ENCODE measurements around the gene SPTLC2. TPM values are rescaled to one million over a fixed set of nuclear protein-coding genes. Genes with fewer than 3 reads are reported as not detected.
"Not testable (repeated sequence)": the region's sequence is repeated elsewhere in the genome, so short reads cannot be mapped to it uniquely, and the experiment has no call there.

SPTLC2 gene
- total RNA-seq, 2 donors from 2014 or later, result 20.0 to 24.5 TPM

- intact Hi-C loops (cut with DNase I), result no loop called here
- no peaks in the 10 kb centered on the region for H3K9me3 ChIP-seq
- WGBS, result 51% methylated on average over 16 of the region's 16 CpGs
- no peaks in the 10 kb centered on the region for H3K4me1 ChIP-seq (replicated peaks)
- H3K36me3 ChIP-seq, result no peaks in the 10 kb centered on the region
- DNase-seq (ENCODE audit: low spot score), result no peak
- H3K27me3 ChIP-seq (replicated peaks; ENCODE audit: insufficient read depth), result no peaks in the 10 kb centered on the region
- TF ChIP-seq, protein P1, sequence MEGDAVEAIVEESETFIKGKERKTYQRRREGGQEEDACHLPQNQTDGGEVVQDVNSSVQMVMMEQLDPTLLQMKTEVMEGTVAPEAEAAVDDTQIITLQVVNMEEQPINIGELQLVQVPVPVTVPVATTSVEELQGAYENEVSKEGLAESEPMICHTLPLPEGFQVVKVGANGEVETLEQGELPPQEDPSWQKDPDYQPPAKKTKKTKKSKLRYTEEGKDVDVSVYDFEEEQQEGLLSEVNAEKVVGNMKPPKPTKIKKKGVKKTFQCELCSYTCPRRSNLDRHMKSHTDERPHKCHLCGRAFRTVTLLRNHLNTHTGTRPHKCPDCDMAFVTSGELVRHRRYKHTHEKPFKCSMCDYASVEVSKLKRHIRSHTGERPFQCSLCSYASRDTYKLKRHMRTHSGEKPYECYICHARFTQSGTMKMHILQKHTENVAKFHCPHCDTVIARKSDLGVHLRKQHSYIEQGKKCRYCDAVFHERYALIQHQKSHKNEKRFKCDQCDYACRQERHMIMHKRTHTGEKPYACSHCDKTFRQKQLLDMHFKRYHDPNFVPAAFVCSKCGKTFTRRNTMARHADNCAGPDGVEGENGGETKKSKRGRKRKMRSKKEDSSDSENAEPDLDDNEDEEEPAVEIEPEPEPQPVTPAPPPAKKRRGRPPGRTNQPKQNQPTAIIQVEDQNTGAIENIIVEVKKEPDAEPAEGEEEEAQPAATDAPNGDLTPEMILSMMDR (IDR thresholded peaks at IDR 0.05), result no peak
- TF ChIP-seq POLR2AphosphoS5 (IDR thresholded peaks at IDR 0.05) (no peak), POLR2A (IDR thresholded peaks at IDR 0.05) (no peak)
- peak overlapping the region in 1 of 2 donors; percentile 49 for H3K27ac ChIP-seq
- H3K4me3 ChIP-seq, result peak overlapping the region in 1 of 2 donors; percentile 31
Observed at GRCh38 chr14:77640756-77641533, 24.5 kb upstream of the SPTLC2 start.

DNA sequence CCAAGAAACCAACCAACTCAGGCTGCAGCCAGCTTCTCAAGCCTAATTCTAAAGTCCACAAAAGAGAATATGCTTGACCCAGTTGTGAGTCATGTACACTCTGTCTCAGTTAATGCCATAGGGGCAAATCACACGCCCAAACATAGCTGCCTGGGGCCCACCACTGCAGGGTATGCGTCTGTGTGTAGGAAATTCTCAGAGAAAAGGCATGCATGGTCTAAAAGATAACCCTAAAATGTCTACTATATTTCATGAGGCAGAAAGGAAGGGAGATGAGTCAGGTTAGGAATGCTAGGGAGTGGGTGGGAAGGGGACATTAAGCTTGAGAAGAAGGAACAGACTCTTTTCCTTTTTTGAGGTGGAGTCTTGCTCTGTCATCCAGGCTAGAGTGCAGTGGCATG lies 22.3 kb upstream of the SPTLC2 start:
- WGBS, result 43% methylated on average over 2 of the region's 2 CpGs
- TF ChIP-seq, protein P1 (IDR thresholded peaks at IDR 0.05), result no peak
- no peak for TF ChIP-seq POLR2A (IDR thresholded peaks at IDR 0.05)
- TF ChIP-seq POLR2AphosphoS5 (IDR thresholded peaks at IDR 0.05), result no peak

GRCh38 chr14:77635869-77636268 lies 19.4 kb upstream of the SPTLC2 start:
- H3K27me3 ChIP-seq (replicated peaks; ENCODE audit: insufficient read depth); H3K9me3 ChIP-seq; H3K4me3 ChIP-seq; intact Hi-C loops (cut with DNase I); H3K27ac ChIP-seq; H3K36me3 ChIP-seq; H3K4me1 ChIP-seq (replicated peaks): not testable (repeated sequence)
- TF ChIP-seq POLR2AphosphoS5 (IDR thresholded peaks at IDR 0.05), result peak; percentile 69
- peak; percentile 36 for DNase-seq (ENCODE audit: low spot score)
- WGBS, result 45% methylated on average over 4 of the region's 4 CpGs

More for the DNA sequence above, 22.3 kb upstream of the SPTLC2 start:
- no peaks in the 10 kb centered on the region for H3K4me1 ChIP-seq (replicated peaks)
- no peaks in the 10 kb centered on the region for H3K27me3 ChIP-seq (replicated peaks; ENCODE audit: insufficient read depth)
- DNase-seq (ENCODE audit: low spot score), result no peak
- H3K9me3 ChIP-seq, result no peaks in the 10 kb centered on the region
- no peaks in the 10 kb centered on the region for H3K36me3 ChIP-seq
- H3K27ac ChIP-seq, result no peak overlapping the region
- no peak overlapping the region for H3K4me3 ChIP-seq
- intact Hi-C loops (cut with DNase I), result no loop called here

GRCh38 chr14:77635466-77635865 lies 19.0 kb upstream of the SPTLC2 start:
- H3K9me3 ChIP-seq; H3K27ac ChIP-seq; DNase-seq (ENCODE audit: low spot score); intact Hi-C loops (cut with DNase I); H3K4me1 ChIP-seq (replicated peaks); H3K4me3 ChIP-seq; H3K36me3 ChIP-seq; H3K27me3 ChIP-seq (replicated peaks; ENCODE audit: insufficient read depth): not testable (repeated sequence)
- WGBS, result 59% methylated on average over 8 of the region's 8 CpGs

DNA sequence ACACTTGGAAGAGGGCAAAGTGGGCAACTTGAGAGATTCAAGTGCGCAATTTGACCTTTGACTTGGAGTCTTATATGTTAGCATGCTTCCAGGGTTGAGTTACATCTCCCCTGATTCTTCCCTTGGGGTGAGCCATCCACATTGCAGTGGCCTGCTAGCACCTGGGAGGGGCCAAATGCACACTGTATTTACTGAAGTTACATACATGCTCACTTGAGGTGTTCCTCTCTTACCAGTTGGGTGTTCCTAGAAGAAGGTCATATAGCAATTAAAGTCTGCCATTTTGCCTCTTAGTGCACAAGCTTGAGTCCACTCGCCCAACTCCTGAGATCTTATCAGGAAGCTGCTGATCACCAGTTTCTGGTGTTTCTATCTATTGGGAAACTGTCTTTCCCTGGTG lies 13.7 kb upstream of the SPTLC2 start:
- Histone ChIP-seq H3K4me1 (replicated peaks) (no peaks in the 10 kb centered on the region), H3K36me3 (no peaks in the 10 kb centered on the region), H3K9me3 (no peaks in the 10 kb centered on the region), H3K27me3 (replicated peaks; ENCODE audit: insufficient read depth) (no peaks in the 10 kb centered on the region), H3K27ac (no peak overlapping the region), H3K4me3 (no peak overlapping the region)
- no peak for TF ChIP-seq POLR2AphosphoS5 (IDR thresholded peaks at IDR 0.05)
- no peak for DNase-seq (ENCODE audit: low spot score)
- intact Hi-C loops (cut with DNase I), result no loop called here
- 50% methylated on average over 2 of the region's 2 CpGs for WGBS

DNA sequence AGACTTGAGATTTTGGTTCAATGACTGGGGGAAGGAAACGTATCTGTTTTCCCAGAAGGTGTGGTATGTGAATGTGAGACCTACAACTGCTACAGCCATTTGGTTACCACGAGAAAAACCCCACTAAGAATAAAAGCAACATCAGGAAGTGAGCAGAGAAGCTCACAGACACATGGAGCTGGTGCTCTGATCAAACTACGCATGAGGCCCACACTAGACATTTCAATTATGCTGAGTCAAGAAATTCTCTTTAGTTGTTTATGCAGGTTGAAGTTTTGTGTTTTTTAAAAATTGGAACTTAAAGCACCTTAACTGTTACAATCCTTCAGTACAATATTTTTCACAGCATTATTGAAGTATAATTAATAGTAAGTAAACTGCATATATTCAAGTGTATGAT lies 8.9 kb upstream of the SPTLC2 start:
- TF ChIP-seq, protein P1 (IDR thresholded peaks at IDR 0.05), result no peak
- no peak for TF ChIP-seq POLR2A (IDR thresholded peaks at IDR 0.05)
- TF ChIP-seq POLR2AphosphoS5 (IDR thresholded peaks at IDR 0.05), result no peak

More for the DNA sequence above, 8.9 kb upstream of the SPTLC2 start:
- no peak overlapping the region for H3K27ac ChIP-seq
- intact Hi-C loops (cut with DNase I), result no loop called here
- H3K36me3 ChIP-seq, result no peaks in the 10 kb centered on the region
- no peaks in the 10 kb centered on the region for H3K27me3 ChIP-seq (replicated peaks; ENCODE audit: insufficient read depth)
- WGBS, result 76% methylated on average over 3 of the region's 3 CpGs
- DNase-seq (ENCODE audit: low spot score), result no peak
- H3K9me3 ChIP-seq, result no peaks in the 10 kb centered on the region
- no peaks in the 10 kb centered on the region for H3K4me1 ChIP-seq (replicated peaks)
- no peak overlapping the region for H3K4me3 ChIP-seq

Measured in prostate gland (tissue), 2 donors.